Fibroblast of peridontal ligament (primary cell): Measurements from ENCODE around the gene TVP23A.
"Not testable (repeated sequence)": the region's sequence is repeated elsewhere in the genome, so short reads cannot be mapped to it uniquely, and the experiment has no call there.

Experiments used
- DNase-seq: peaks from one replicate; pipeline ENCODE4 v3.0.0-alpha.2; 2010; ENCODE audit errors: extremely low read depth

TVP23A gene

DNA sequence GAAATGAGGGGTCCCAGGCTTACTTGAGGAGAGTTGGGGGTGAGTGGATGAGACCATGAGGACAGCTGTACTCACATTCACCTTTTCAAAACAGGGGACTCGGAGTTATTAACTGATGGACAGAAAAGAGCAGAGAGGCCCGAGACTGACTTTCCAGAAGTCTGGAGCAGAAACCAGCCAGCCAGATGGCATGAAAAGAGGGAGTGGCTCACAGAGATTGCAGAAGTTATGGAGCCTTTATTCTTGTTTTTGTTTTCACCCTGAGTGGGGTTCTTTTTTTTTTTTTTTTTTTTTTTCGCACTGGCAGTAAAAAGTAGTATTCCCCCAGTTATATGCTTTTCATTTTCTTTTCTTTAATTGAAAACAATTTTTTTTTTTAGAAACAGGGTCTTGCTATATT is 18.9 kb downstream of the TVP23A start:
- DNase-seq: no peak

DNA sequence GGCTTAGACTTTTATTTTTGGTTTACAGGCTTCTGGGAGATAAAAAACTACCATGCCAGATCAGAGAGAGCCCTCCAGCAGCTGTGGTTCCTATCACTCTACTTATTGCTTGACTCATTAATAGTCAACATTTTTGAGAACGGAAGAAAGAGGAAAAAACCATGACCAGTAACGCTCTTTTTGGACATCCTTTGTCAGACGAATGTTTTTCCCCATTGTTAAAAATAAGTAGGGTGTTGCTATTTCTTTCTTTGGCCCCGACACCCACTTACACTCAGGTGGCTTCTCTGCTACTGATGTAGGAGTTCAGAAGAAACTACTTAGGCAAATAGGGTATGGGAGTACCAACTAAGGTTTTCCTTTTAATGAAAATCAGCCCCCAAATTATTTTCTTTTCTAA is 27.5 kb downstream of the TVP23A start:
- DNase-seq: no peak

DNA sequence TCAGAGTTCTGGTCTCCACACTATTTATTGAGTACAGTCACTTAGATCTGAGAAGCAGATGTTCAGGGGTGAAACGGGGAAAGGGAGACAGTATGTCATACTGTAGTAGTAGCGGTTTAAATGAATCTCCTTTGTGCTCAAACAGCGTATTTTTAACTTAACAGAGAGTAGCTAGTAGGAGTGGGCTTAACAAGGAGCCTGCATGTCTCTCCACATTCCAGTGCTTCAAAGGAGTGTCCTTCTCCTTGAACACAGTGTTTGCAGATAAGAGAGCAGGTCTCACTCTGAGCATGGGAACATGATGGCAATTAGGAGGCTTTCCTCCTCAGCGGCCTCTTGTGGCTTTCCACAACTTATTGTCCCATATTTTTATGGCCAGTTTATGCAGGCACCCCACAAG is 30.0 kb downstream of the TVP23A start:
- DNase-seq: not testable (repeated sequence)

DNA sequence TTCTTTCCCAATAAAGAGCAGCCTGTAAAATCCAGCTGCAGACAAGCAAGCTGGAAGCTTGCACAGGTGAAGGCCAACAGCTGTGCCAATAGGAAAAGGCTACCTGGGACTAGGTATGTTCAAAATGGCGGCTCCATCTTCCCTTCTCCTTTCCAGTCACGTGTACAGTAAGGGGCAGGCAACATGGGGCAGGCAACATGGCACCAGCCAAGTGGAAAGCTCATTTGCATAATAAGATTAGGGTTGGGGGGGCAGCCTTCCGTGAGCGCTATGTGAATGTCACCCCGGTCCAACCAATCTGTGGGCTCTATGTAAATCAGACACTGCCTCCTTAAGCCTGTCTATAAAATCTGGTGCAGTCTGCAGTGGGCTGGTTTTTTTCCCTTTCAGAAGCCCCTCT is 31.3 kb downstream of the TVP23A start:
- no peak for DNase-seq

DNA sequence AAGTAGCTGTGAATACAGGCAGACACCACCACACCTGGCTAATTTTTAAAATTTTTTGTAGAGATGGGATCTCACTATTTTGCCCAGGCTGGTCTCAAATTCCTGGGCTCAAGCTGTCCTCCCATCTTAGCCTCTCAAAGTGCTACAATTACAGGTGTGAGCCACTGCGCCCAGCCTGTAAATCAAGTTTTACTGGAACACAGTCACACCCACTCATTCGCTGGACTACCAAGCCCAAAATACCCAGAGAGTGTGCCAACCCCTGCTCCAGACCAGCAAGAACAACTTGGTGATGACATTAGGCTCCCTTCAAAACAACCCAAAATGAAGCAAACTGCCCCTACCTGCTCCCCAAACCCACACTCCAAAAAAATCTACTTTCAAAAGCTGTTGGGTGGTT is 36.0 kb downstream of the TVP23A start:
- no peak for DNase-seq

DNA sequence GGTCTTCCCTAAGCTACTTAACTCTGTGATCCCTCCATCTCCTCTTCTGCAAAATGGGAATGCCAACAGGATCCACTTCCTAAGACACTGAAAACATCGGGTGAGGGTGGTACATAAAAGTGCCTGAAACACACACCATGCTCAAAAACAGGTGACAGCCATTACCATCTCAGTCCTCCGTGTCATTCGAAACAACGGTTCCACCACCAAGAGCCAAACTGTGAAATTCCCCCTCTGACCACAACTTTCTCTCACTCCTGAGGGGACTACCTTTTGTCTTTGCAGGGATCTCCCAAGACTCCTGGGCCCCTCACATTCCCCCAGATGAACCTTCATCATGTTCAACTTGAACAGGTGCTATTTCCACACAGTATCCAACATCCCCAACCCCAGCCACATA is 38.0 kb downstream of the TVP23A start:
- no peak for DNase-seq

DNA sequence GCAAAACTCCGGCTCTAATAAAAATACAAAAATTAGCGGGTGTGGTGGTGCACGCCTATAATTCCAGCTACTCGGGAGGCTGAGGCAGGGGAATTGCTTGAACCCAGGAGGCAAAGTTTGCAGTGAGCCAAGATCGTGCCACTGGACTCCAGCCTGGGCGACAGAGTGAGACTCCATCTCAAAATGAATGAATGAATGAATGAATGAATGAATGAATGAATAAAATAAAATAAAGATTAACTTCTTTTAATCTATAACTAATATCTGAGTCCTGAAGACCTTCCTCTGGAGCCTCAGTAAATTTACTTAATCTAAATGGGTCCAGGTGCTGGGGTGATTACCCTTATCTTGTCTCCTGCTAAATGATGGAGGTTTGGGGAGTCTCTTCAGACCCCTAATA is 38.7 kb downstream of the TVP23A start:
- not testable (repeated sequence) for DNase-seq

DNA sequence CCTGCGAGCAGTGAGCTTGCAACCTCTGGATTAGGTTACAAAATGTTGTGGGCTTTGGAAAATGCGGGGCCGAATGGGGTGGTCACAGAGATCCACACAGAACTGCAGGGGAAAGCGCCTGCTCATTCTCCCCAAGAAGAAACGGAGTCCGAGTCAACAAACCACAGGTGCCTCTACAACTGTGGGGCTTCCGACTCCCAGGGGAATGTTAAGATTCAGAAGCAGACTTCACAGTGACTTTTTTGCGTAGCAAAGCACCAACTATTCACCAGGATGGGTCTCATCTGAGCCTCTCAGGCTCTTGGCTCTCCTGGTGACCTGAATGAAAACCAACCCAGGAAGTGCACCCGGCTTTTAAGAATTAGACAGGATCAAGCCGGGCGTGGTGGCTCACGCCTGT is 41.2 kb downstream of the TVP23A start:
- no peak for DNase-seq

DNA sequence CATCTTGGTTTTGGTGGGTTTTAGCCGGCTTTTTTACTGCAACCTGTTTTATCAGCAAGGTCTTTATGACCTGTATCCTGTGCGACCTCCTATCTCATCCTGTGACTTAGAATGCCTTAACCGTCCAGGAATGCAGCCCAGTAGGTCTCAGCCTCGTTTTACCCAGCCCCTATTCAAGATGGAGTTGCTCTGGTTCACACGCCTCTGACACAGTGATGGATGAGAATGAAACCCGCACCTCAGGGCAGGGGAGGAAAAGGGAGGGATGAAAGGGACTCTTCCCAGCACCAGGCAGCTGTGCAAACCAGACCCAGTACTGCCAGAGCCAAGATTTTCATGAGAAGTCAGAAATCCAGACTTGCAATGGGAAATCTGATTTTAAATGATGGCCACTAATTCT is 41.7 kb downstream of the TVP23A start:
- not testable (repeated sequence) for DNase-seq

DNA sequence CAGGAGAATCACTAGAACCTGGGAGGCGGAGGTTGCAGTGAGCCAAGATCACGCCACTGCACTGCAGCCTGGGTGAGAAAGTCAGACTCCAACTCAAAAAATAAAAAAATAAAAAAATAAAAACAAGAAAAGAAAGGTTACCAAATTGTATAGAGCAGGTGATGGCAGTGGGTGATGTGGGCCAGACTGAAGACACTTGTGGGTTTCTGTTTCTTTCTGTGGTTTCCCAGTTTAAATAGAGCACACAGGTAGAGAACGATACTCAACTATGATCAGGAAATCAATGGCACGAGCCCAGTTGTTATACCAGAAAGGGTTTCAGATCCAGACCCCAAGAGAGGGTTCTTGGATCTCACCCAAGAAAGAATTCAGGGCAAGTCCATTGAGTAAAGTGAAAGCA is 42.3 kb downstream of the TVP23A start:
- DNase-seq: no peak

DNA sequence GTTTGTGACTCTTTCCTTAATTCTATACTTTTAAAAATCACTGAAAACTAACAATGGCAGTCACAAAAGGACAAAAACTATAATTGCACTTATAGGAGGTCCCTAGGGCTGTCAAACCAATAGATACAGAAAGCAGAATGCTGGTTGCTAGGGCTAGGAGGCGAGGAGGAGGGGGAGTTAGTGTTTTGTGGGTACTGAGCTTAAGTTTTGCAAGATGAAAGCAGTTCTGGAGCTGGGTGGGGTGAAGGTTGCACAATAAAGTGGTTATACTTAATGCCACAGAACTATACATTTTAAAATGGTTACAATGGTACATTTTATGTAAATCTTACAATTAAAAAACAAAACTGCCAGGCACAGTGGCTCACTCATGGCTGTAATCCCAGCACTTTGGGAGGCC is 47.7 kb downstream of the TVP23A start:
- DNase-seq: peak; percentile 37

DNA sequence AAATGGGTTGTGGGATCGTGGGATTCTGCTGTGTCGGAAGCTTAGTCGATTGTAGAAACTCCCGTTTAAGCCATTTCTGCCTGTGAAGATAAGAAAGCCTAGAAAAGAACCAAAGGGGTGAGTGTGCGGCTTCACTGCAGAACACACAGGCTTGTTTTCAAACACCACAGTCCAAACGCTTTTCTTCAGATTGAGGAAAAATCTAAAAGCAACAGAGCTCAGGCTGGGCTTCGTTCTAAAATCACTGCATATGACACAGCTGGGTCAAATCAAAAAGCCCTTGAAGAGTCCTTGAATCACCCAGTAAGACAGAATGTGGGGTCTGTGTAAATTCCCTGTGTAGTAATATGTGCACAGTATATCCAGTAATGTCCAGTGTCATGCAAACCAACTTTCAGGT is 49.2 kb downstream of the TVP23A start:
- no peak for DNase-seq

DNA sequence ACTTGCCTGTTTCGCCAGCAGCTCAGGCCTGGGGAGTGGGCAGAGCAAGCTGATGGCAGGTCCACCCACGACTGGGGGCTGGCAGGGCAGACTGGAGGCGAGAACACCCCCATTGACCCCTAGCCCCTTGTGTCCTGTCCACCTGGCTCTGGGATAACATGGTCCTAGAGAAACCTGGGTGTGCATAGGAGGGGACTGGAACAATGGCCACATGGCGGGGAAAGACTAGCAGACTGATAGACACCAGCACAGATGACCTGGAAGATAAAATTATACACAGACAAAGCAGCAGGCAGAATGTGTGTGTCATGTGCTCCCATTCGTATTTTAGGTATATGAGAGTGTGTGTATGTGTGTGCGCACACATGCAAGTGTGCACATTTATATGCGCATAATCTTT is 51.5 kb downstream of the TVP23A start:
- DNase-seq: no peak

DNA sequence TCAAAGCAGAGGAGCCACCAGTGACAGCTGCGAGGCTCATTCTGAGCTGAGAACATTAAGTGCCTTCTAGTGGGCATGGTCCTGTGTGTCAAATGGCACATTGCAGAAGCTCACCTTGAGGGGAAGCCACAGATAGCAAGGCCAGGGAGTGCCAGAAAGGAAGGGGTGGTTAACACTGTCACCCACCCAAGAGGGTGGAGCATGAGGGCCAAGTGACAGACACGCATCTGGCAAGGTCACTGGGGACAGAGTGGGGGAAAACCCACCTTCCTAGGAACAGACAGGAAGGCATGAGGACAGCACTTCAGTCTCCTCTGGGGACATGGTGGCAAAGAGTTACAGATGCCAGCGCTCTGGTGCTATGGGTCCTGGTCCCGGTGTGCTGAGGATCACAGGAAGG is 52.8 kb downstream of the TVP23A start:
- no peak for DNase-seq

DNA sequence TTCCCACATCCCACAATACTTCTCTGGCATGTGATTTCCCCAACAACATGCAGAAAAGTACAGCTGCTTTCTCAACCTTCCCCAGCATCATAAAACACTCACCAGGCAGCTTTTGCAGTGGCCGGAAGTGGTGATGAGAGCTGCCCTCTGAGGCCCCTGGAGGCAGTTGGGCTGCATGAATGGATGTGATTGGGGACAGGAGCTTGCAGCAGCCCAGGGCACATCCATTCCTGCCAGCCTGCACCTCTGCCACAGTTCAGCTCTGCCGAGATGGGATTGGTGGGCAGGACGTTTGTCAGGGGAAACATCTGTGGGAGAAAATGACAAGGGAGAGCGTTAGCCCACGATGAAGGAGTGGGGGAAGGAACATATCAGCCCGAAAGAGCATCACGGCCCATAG is 55.1 kb downstream of the TVP23A start:
- DNase-seq: no peak

DNA sequence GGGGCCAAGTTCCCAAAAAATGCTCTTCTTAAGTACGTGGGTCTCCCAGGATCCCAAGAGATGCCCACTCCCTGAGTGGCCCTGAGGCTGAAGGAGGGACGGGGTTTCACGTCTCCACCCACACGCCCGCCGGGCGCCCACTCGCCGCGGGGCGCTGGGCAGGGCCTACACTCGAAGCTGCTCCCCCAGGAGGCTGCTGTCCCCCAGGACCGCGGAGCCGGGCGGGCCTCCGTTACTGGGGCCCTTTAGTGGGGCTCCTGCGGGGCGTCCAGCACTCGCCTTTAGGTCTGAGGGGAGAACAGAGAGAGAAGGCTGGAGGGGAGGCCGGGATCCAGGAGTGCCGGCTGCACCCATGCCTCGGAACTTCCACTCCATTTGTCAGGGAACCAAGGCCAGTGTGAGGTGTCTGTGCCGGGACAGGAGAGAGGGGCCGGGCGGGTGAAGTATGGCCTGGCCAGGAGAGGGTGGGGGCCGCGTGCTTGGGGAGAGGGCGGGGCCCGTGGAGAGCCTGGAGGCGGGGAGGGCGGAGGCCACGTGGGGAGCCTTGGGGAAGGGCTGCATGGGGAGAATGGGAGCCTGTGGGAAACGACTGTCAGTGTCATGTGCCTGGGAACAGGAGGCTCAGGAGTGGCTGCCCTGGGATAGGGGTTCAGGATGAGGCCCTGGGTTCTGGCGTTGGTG is 56.1 kb downstream of the TVP23A start:
- no peak for DNase-seq

DNA sequence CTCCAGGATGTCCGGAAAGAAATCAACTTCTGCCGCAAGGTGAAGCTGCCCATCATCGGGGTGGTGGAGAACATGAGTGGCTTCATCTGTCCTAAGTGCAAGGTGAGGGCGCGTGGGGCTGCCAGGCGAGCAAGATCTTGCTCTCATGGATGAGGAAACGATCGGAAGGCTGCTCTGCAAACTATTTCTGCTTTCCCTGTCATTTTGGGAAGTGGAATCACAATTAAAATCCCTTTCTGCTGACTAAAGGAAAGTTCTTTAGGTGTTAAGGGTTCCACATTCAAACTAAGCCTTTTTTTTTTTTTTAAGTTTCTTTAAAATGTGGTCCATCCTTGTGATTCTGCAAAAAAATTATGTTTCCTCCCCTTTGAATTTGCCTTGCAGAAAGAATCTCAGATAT is 57.2 kb downstream of the TVP23A start:
- DNase-seq: no peak

DNA sequence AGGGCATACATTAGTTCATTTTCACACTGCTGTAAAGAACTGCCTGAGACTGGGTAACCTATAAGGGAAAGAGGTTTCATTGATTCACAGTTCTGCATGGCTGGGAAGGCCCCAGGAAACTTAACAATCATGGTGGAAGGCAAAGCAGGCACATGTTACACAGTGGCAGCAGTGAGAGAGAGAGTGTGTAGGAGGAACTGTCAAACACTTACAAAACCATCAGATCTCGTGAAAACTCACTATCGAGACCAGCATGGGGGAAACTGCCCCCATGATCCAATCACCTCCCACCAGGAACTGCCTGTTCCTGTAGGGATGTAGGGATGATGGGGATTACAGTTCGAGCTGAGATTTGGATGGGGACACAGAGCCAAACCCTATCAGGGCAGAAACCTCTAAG is 57.7 kb downstream of the TVP23A start:
- DNase-seq: no peak

DNA sequence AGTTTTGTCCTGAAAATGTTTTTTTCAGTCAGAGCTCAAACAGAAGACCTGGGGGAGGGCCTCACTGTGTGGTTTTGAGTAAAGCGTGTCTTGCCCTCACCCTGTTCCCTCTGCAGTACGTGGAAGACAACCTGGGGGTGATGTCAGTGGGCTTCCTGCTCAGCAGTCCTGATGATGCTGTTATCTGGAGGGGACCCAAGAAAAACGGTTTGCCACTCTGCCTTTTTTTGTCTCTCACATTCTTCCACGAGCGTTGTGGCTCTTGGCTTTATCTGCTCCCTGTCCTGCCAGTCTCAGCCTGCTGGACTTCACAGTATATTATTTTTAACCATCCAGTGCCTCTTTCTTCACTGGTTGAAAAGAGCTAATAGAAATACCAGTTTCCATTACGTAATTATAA is 62.0 kb downstream of the TVP23A start:
- DNase-seq: no peak

DNA sequence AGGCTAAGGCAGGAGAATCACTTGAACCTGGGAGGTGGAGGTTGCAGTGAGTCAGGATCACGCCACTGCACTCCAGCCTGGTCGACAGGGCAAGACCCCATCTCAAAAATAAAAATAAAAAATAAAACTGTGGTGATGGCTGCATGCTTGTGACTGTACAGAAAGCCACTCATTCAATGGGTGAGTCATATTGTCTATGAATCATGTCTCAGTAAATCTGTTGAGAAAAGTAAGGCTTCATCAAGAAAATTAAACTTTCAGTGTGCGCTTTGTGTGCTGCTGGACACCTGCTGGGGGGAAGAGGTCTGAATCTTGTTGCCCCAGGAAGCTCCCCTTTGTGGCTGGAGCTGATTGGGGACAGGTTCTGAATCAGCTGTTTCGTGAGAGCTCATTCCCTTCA is 63.7 kb downstream of the TVP23A start:
- DNase-seq: peak; percentile 61

DNA sequence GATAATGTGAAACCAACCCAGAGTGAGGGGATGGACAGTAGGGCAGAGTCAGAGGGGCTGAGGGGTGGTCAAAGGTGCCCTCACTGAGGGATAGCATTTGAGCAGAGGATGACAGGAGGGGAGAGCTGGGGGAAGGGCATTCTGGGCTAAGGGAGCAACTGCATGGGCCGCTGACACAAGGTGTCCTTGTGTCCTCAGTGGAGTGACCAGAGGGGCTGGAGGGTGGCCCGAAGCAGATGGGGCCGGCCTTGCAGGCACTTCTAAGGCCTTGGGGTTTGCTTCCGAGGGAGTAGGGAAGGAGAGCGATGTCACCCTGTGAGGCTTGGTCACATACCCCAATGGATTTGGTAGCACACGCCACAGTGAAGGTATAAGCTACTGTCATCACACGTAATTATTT is 64.9 kb downstream of the TVP23A start:
- DNase-seq: no peak

DNA sequence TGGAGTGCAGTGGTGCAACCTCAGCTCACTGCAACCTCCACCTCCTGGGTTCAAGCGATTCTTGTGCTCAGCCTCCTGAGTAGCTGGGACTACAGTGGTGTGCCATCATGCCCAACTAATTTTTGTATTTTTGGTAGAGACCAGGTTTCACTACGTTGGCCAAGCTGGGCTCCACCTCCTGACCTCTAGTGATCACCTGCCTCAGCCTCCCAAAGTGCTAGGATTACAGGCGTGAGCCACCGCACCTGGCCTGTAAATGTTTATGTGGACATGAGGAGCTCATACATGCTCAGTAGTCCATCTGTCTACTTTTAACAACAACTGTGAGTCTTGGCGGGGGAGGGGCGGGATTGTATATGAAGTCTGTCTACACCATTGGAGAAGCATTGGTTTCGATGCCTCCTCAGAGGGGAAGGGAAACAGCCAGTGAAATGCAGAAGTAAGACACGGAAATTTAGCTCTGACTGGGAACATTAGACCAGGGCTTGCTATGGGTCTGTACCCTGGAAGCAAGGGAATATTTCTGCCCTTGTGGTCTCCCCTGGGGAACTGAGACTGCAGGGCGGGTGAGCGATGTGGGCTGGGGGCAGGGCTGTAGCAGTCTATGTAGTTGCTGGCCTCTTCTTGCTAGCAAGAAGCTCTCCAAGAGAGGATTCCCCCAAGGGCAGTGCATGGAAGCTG is 65.6 kb downstream of the TVP23A start:
- DNase-seq: no peak

DNA sequence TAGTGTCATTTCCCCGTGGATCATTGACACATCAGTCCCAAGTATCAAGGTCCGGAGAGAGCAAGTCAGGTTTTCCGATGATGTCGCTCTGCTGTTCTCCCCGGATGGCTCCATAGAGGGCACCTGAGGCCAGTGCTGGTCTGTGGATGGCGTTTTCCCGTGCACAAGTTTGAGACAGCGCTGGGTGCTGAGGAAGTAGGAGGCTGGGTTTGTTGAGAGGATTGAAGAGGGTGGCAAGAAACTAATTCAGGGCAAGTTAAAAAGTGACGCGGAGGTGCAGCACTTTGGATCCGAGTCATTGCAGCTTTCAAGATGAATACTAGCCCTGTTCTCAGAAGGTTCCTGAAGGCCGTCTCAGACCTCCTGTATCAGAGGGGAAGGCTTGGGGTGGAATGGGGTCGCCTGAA is 67.3 kb downstream of the TVP23A start:
- DNase-seq: no peak

DNA sequence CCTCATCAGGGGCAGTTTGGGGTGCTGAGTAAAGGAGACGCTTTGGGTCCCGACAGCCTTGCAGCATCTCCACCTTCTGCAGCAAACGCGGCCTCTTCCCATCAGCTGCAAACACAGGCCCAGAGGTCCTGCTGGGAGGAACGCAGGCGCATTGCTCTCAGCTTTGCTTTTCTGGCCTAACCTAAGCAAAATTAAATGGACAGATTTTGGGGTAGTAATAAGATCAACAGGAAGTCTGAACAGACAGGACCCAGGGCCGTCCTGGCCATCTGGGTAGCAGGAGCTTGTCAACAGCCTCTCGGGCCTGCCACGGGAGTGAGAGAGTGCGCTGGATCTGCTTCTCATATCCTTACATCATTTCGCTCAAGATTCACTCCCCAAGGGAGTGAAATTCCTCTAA is 67.8 kb downstream of the TVP23A start:
- no peak for DNase-seq
